GM12878 (cell line): Measurements from ENCODE around the gene NOCT. TPM values are rescaled to one million over a fixed set of nuclear protein-coding genes. Genes with fewer than 3 reads are reported as not detected.
A peak's percentile ranks its signal among the peaks of the same experiment; 100 is the strongest.

Experiments
- BHLHE40 ChIP-seq, 2 experiments: fragments of 450-650 bp in 1 of 2; IDR thresholded peaks; 2 replicates each; pipeline ENCODE4 v1.6.1; 2011 to 2017; ENCODE audit warnings: low read depth in 2 of 2, borderline replicate concordance in 1 of 2, improper control_type of control experiment in 1 of 2, low read length in 1 of 2, mild to moderate bottlenecking in 1 of 2
- CBX3 ChIP-seq: fragments of 200-600 bp; sonication (generic); IDR thresholded peaks from 2 replicates; pipeline ENCODE4 v1.6.1; 2016; ENCODE audit warnings: low read depth, borderline replicate concordance
- EGR1 ChIP-seq, 2 experiments: IDR thresholded peaks; 1 replicate in 1 of 2; 2 replicates in 1 of 2; pipeline ENCODE4 v1.6.1; 2011 to 2012; ENCODE audit warnings: low read depth in 2 of 2, low read length in 2 of 2, borderline replicate concordance in 1 of 2, mild to moderate bottlenecking in 1 of 2, moderate library complexity in 1 of 2
- EP300 ChIP-seq, 2 experiments: fragments of 150-350 bp in 1 of 2; IDR thresholded peaks; 2 replicates each; pipeline ENCODE4 v1.6.1; 2011 to 2012; ENCODE audit warnings: low read depth in 2 of 2, low read length in 2 of 2, borderline replicate concordance in 1 of 2, improper control_type of control experiment in 1 of 2, inconsistent platforms in 1 of 2; ENCODE audit not compliant: control insufficient read depth in 1 of 2
- ETV6 ChIP-seq, 2 experiments: fragments of 450-650 bp in 1 of 2; IDR thresholded peaks in 1 of 2; conservative IDR thresholded peaks in 1 of 2; 2 replicates each; pipeline ENCODE4 v1.6.1; 2014; ENCODE audit warnings: antibody characterized with exemption in 1 of 2, borderline replicate concordance in 1 of 2, low read depth in 1 of 2, mild to moderate bottlenecking in 1 of 2, moderate library complexity in 1 of 2
- FOXK2 ChIP-seq: fragments of 450-650 bp; IDR thresholded peaks from 2 replicates; pipeline ENCODE4 v1.6.1; 2017; ENCODE audit warnings: mild to moderate bottlenecking, moderate library complexity
- IKZF1 ChIP-seq: fragments of 450-650 bp; conservative IDR thresholded peaks from 2 replicates; pipeline ENCODE4 v1.6.1; 2017; ENCODE audit warnings: antibody characterized with exemption, mild to moderate bottlenecking
- IKZF2 ChIP-seq, 2 experiments: fragments of 450-650 bp; IDR thresholded peaks; 2 replicates each; pipeline ENCODE4 v1.6.1; 2017; ENCODE audit warnings: mild to moderate bottlenecking in 2 of 2, moderate library complexity in 2 of 2
- IRF4 ChIP-seq: IDR thresholded peaks from 2 replicates; pipeline ENCODE4 v1.6.1; 2011; ENCODE audit warnings: low read depth, low read length
- LARP7 ChIP-seq: fragments of 450-650 bp; IDR thresholded peaks from 2 replicates; pipeline ENCODE4 v1.6.1; 2017; ENCODE audit warnings: mild to moderate bottlenecking
- NFYA ChIP-seq: IDR thresholded peaks from 2 replicates; pipeline ENCODE4 v1.6.1; 2011; ENCODE audit warnings: low read depth, mild to moderate bottlenecking, low read length, improper control_type of control experiment, borderline replicate concordance
- NR2C1 ChIP-seq: fragments of 450-650 bp; IDR thresholded peaks from 2 replicates; pipeline ENCODE4 v1.6.1; 2017; ENCODE audit warnings: antibody characterized with exemption, mild to moderate bottlenecking, moderate library complexity
- NR2F1 ChIP-seq: fragments of 450-650 bp; conservative IDR thresholded peaks from 2 replicates; pipeline ENCODE4 v1.6.1; 2017; ENCODE audit warnings: mild to moderate bottlenecking
- POLR2A ChIP-seq: IDR thresholded peaks from 2 replicates; pipeline ENCODE4 v1.6.1; 2011; ENCODE audit warnings: low read depth, mild to moderate bottlenecking, low read length
- RELA ChIP-seq: fragments of 450-650 bp; IDR thresholded peaks from 2 replicates; pipeline ENCODE4 v1.8.0; 2014; ENCODE audit warnings: borderline replicate concordance; ENCODE audit not compliant: partially characterized antibody
- SREBF1 ChIP-seq: IDR thresholded peaks from 2 replicates; pipeline ENCODE4 v1.6.1; 2012; ENCODE audit warnings: mild to moderate bottlenecking, low read length
- TCF3 ChIP-seq: IDR thresholded peaks from 2 replicates; pipeline ENCODE4 v1.6.1; 2012; ENCODE audit warnings: low read depth, mild to moderate bottlenecking, low read length, borderline replicate concordance; ENCODE audit not compliant: insufficient read depth
- ZNF24 ChIP-seq: fragments of 450-650 bp; IDR thresholded peaks from 2 replicates; pipeline ENCODE4 v1.6.1; 2017; ENCODE audit warnings: antibody characterized with exemption, mild to moderate bottlenecking
- polyA plus RNA-seq, 11 experiments: library from polyadenylated mRNA; depleted of rRNA in 4 of 11; unstranded in 6 of 11; stranded (reverse) in 5 of 11; fragments of >200 nt; fragmentation: Nextera tagmentation in 4 of 11; fragmentation: Illumina TruSeq in 1 of 11; extraction: Ambion mirVana in 4 of 11; extraction: Trizol in 1 of 11; gene quantifications; 1 replicate in 1 of 11; 2 replicates in 10 of 11; pipeline versions ENCODE4 v1.2.1 to v1.2.3, GENCODE V29; 2011 to 2016; ENCODE audit warnings: inconsistent platforms in 2 of 11, missing spikeins in 2 of 11, low read depth in 1 of 11
- total RNA-seq, 4 experiments: library from RNA; depleted of rRNA in 3 of 4; stranded (reverse); fragments of >200 nt in 3 of 4; fragmentation: Illumina TruSeq in 1 of 4; extraction: Trizol in 1 of 4; gene quantifications; 2 replicates each; pipeline versions ENCODE4 v1.2.1 to v1.2.3, GENCODE V29; 2013 to 2021
- TF ChIP-seq, protein P1 (sequence below): IDR thresholded peaks from 2 replicates; pipeline ENCODE4 v1.6.1; 2011; ENCODE audit warnings: borderline replicate concordance, low read depth, mild to moderate bottlenecking, moderate library complexity, low read length; ENCODE audit not compliant: insufficient read depth, poor library complexity, severe bottlenecking
- TF ChIP-seq, protein P2 (sequence below), 3 experiments: IDR thresholded peaks in 2 of 3; conservative IDR thresholded peaks in 1 of 3; 2 replicates each; pipeline ENCODE4 v1.5.1; 2011; ENCODE audit warnings: low read depth in 3 of 3, low read length in 3 of 3, mild to moderate bottlenecking in 3 of 3, control low read depth in 2 of 3, moderate library complexity in 2 of 3, inconsistent platforms in 1 of 3, mixed read lengths in 1 of 3; ENCODE audit not compliant: control insufficient read depth in 2 of 3, insufficient read depth in 1 of 3; ENCODE audit errors: extremely low read depth in 1 of 3
- TF ChIP-seq, protein P3 (sequence below): IDR thresholded peaks from 2 replicates; pipeline ENCODE4 v1.6.1; 2012; ENCODE audit warnings: low read depth, low read length, improper control_type of control experiment
- TF ChIP-seq, protein P4 (sequence below): fragments of 450-650 bp; IDR thresholded peaks from 2 replicates; pipeline ENCODE4 v1.6.1; 2016; ENCODE audit warnings: mild to moderate bottlenecking

Gene NOCT
- total and polyA plus RNA-seq, 10 of the 15 experiments (the other 5 are each of a cell fraction or from before 2014, with no cell fraction given) = 1.4 to 17.6 (median 8.1) TPM

DNA sequence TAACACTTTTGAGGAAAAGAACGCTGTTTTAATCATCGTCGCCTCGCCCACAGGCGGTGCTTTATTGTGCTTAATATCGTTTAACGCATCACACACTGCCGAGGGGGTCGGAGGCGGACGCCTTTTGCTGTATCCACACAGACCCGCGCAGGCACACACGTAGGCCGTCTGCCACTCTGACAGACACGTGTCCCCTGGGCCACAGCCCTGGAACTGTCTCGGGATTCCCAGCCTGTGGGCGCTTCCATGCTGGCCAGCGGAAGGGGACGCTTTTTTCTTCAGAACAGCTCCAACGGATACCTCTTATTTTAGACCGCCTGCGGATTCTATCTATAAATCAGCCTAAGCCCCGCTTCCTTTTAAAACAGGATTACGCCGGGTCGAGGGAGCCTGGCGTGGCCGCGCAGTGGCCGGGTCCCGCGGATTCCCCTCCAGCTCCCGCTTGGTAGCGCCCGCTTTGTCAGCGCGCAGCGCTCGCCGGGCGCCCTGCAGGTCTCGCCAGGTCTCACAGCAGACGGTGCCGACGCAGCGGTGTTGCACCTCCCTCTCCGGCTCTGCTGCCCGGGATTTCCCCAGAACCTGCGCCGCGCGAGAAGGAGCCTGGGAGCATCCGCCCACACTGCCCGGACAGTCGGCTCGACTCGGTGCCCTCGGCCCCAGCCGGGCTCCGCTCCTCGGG lies at the start of gene NOCT (continued):
- peak in 1 of 2 experiments; percentile 92; a peak in 2 of 3 replicates for TF ChIP-seq EGR1 (IDR thresholded peaks at IDR 0.05; ENCODE audit: borderline replicate concordance in 1 of 2, low read depth in 2 of 2, low read length in 2 of 2)
- no peak for TF ChIP-seq CBX3
- TF ChIP-seq NFYA = no peak
- TF ChIP-seq, protein P1, sequence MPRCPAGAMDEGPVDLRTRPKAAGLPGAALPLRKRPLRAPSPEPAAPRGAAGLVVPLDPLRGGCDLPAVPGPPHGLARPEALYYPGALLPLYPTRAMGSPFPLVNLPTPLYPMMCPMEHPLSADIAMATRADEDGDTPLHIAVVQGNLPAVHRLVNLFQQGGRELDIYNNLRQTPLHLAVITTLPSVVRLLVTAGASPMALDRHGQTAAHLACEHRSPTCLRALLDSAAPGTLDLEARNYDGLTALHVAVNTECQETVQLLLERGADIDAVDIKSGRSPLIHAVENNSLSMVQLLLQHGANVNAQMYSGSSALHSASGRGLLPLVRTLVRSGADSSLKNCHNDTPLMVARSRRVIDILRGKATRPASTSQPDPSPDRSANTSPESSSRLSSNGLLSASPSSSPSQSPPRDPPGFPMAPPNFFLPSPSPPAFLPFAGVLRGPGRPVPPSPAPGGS = peak; percentile 83
- TF ChIP-seq, protein P2, sequence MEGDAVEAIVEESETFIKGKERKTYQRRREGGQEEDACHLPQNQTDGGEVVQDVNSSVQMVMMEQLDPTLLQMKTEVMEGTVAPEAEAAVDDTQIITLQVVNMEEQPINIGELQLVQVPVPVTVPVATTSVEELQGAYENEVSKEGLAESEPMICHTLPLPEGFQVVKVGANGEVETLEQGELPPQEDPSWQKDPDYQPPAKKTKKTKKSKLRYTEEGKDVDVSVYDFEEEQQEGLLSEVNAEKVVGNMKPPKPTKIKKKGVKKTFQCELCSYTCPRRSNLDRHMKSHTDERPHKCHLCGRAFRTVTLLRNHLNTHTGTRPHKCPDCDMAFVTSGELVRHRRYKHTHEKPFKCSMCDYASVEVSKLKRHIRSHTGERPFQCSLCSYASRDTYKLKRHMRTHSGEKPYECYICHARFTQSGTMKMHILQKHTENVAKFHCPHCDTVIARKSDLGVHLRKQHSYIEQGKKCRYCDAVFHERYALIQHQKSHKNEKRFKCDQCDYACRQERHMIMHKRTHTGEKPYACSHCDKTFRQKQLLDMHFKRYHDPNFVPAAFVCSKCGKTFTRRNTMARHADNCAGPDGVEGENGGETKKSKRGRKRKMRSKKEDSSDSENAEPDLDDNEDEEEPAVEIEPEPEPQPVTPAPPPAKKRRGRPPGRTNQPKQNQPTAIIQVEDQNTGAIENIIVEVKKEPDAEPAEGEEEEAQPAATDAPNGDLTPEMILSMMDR (IDR thresholded peaks at IDR 0.05 in 2 of 3, conservative IDR thresholded peaks at IDR 0.05 in 1 of 3; ENCODE audit: control insufficient read depth in 2 of 3, extremely low read depth in 1 of 3, insufficient read depth in 1 of 3, low read depth in 3 of 3, low read length in 3 of 3) = 0 out of 6 replicates have a peak, but pooled peaks of 1 of the 3 experiments have one; percentile 4
- TF ChIP-seq IKZF1 = peak; percentile 91
- peak; percentile 98 for TF ChIP-seq BHLHE40 (IDR thresholded peaks at IDR 0.05; ENCODE audit: borderline replicate concordance in 1 of 2, low read depth in 2 of 2, low read length in 1 of 2)
- peak; percentile 80; the same call in 1 of the 2 replicates for TF ChIP-seq TCF3
- TF ChIP-seq, protein P3, sequence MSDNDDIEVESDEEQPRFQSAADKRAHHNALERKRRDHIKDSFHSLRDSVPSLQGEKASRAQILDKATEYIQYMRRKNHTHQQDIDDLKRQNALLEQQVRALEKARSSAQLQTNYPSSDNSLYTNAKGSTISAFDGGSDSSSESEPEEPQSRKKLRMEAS = peak; percentile 96
- peak; percentile 96 for TF ChIP-seq SREBF1
- no peak for TF ChIP-seq ZNF24
- TF ChIP-seq NR2F1 = no peak
- TF ChIP-seq IRF4 = no peak
- peak; percentile 51 to 78; a peak in 3 of 4 replicates for TF ChIP-seq IKZF2 (IDR thresholded peaks at IDR 0.05)
- TF ChIP-seq, protein P4, sequence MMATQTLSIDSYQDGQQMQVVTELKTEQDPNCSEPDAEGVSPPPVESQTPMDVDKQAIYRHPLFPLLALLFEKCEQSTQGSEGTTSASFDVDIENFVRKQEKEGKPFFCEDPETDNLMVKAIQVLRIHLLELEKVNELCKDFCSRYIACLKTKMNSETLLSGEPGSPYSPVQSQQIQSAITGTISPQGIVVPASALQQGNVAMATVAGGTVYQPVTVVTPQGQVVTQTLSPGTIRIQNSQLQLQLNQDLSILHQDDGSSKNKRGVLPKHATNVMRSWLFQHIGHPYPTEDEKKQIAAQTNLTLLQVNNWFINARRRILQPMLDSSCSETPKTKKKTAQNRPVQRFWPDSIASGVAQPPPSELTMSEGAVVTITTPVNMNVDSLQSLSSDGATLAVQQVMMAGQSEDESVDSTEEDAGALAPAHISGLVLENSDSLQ = peak; percentile 88
- TF ChIP-seq POLR2A = peak; percentile 98
- TF ChIP-seq RELA = peak; percentile 58
- TF ChIP-seq FOXK2 = peak; percentile 99
- peak; percentile 27; the same call in 1 of the 2 replicates for TF ChIP-seq LARP7
- TF ChIP-seq ETV6 (conservative IDR thresholded peaks at IDR 0.05 in 1 of 2, IDR thresholded peaks at IDR 0.05 in 1 of 2; ENCODE audit: borderline replicate concordance in 1 of 2, low read depth in 1 of 2) = no peak
- TF ChIP-seq NR2C1 = no peak
- TF ChIP-seq EP300 (IDR thresholded peaks at IDR 0.05; ENCODE audit: borderline replicate concordance in 1 of 2, control insufficient read depth in 1 of 2, low read depth in 2 of 2, low read length in 2 of 2) = no peak
